Measurements from ENCODE around the gene TEAD1. TPM values are rescaled to one million over a fixed set of nuclear protein-coding genes. Genes with fewer than 3 reads are reported as not detected.

TEAD1 gene
- total RNA-seq, 2 donors from 2014 or later = 32.7 to 56.7 TPM

- H3K4me1 ChIP-seq = no peaks in the 10 kb centered on the region
- intact Hi-C loops (cut with DNase I) = no loop called here
- TF ChIP-seq CTCF (IDR thresholded peaks at IDR 0.05) = no peak
Measured at GRCh38 chr11:12677131-12677530, 2.9 kb downstream of the TEAD1 start.

GRCh38 chr11:12678092-12678491, 3.9 kb downstream of the TEAD1 start:
- no peak for DNase-seq
- Histone ChIP-seq H3K36me3 (no peaks in the 10 kb centered on the region), H3K4me3 (no peak overlapping the region), H3K27ac (peak overlapping the region; percentile 28), H3K4me1 (no peaks in the 10 kb centered on the region), H3K9ac (ENCODE audit: low read depth in 2 of 2, low read length in 2 of 2) (peak overlapping the region in 1 of 2 donors; percentile 94), H3K9me3 (no peaks in the 10 kb centered on the region), H3K27me3 (no peaks in the 10 kb centered on the region)
- intact Hi-C loops (cut with DNase I) = no loop called here
- TF ChIP-seq CTCF (IDR thresholded peaks at IDR 0.05) = no peak

More at GRCh38 chr11:12677131-12677530, 2.9 kb downstream of the TEAD1 start:
- peak overlapping the region in 1 of 2 donors; percentile 94 for H3K9ac ChIP-seq (ENCODE audit: low read depth in 2 of 2, low read length in 2 of 2)
- DNase-seq = no peak
- no peak overlapping the region for H3K4me3 ChIP-seq
- no peaks in the 10 kb centered on the region for H3K9me3 ChIP-seq
- no peaks in the 10 kb centered on the region for H3K36me3 ChIP-seq
- peak overlapping the region; percentile 23 for H3K27ac ChIP-seq
- no peaks in the 10 kb centered on the region for H3K27me3 ChIP-seq

- Histone ChIP-seq H3K27me3 (no peaks in the 10 kb centered on the region), H3K9me3 (no peaks in the 10 kb centered on the region), H3K4me3 (no peak overlapping the region), H3K36me3 (no peaks in the 10 kb centered on the region), H3K27ac (peak overlapping the region; percentile 75), H3K9ac (ENCODE audit: low read depth in 2 of 2, low read length in 2 of 2) (no peak overlapping the region), H3K4me1 (peaks cover under 1% of the 10 kb centered on the region)
- TF ChIP-seq CTCF (IDR thresholded peaks at IDR 0.05) = no peak
- intact Hi-C loops (cut with DNase I) = no loop called here
- DNase-seq = no peak
Measured at GRCh38 chr11:12678991-12679390, 4.8 kb downstream of the TEAD1 start.

GRCh38 chr11:12679471-12679870, 5.2 kb downstream of the TEAD1 start:
- no peak overlapping the region for H3K4me3 ChIP-seq
- intact Hi-C loops (cut with DNase I) = no loop called here
- H3K9ac ChIP-seq (ENCODE audit: low read depth in 2 of 2, low read length in 2 of 2) = no peak overlapping the region
- no peaks in the 10 kb centered on the region for H3K9me3 ChIP-seq
- no peak for DNase-seq
- no peaks in the 10 kb centered on the region for H3K27me3 ChIP-seq
- TF ChIP-seq CTCF (IDR thresholded peaks at IDR 0.05) = no peak
- no peaks in the 10 kb centered on the region for H3K36me3 ChIP-seq
- peaks cover 6% of the 10 kb centered on the region for H3K4me1 ChIP-seq
- H3K27ac ChIP-seq = peak overlapping the region; percentile 75

GRCh38 chr11:12680246-12680939, 6.2 kb downstream of the TEAD1 start:
- H3K27ac ChIP-seq = peak overlapping the region; percentile 75
- TF ChIP-seq CTCF (IDR thresholded peaks at IDR 0.05) = no peak
- peak overlapping the region in 1 of 2 donors; percentile 60 for H3K9ac ChIP-seq (ENCODE audit: low read depth in 2 of 2, low read length in 2 of 2)
- peak; percentile 92 for DNase-seq
- no peaks in the 10 kb centered on the region for H3K9me3 ChIP-seq
- no peaks in the 10 kb centered on the region for H3K27me3 ChIP-seq
- peaks cover 12% of the 10 kb centered on the region for H3K4me1 ChIP-seq
- intact Hi-C loops (cut with DNase I) = loop anchor here (5.0 kb wide), 1 partner anchor 122 kb away; no protein-coding TSS in a partner anchor
- no peak overlapping the region for H3K4me3 ChIP-seq
- no peaks in the 10 kb centered on the region for H3K36me3 ChIP-seq

Data from colonic mucosa (tissue), 4 donors.